Hematopoietic multipotent progenitor cell treated with erythropoietin and hydrocortisone succinate and interleukin-3 and kit ligand, for 8 days (in vitro differentiated cells): ENCODE results near the gene NADSYN1.
"Not testable (repeated sequence)": the region's sequence is repeated elsewhere in the genome, so short reads cannot be mapped to it uniquely, and the experiment has no call there.

Source experiments
- DNase-seq: peaks from one replicate; pipeline ENCODE4 v3.0.0-alpha.2; 2015

Gene NADSYN1

GRCh38 chr11:71453037-71453917 is at the start of gene NADSYN1:
Gene NADSYN1, plus strand, starts transcription at chr11:71453203. Its CDS starts 94 bp downstream, at chr11:71453297.
- peak; percentile 92 for DNase-seq

- DNase-seq = no peak
Observed at GRCh38 chr11:71404209-71404608, 48.8 kb upstream of the NADSYN1 start.

GRCh38 chr11:71406681-71407080 is 46.3 kb upstream of the NADSYN1 start:
- DNase-seq = no peak

GRCh38 chr11:71407356-71407755 is 45.6 kb upstream of the NADSYN1 start:
- no peak for DNase-seq

- no peak for DNase-seq
Observed at GRCh38 chr11:71408826-71409225, 44.2 kb upstream of the NADSYN1 start.

GRCh38 chr11:71410363-71410966 is 42.5 kb upstream of the NADSYN1 start:
- no peak for DNase-seq

- DNase-seq = no peak
Observed at GRCh38 chr11:71414645-71415044, 38.4 kb upstream of the NADSYN1 start.

GRCh38 chr11:71418643-71419042 is 34.4 kb upstream of the NADSYN1 start:
- no peak for DNase-seq

GRCh38 chr11:71420455-71421241 is 32.4 kb upstream of the NADSYN1 start:
- peak; percentile 40 for DNase-seq

- DNase-seq = no peak
Observed at GRCh38 chr11:71421392-71421950, 31.5 kb upstream of the NADSYN1 start.

- DNase-seq = not testable (repeated sequence)
Observed at GRCh38 chr11:71422318-71422717, 30.7 kb upstream of the NADSYN1 start.

GRCh38 chr11:71423181-71423790 is 29.7 kb upstream of the NADSYN1 start:
- no peak for DNase-seq

- no peak for DNase-seq
Observed at GRCh38 chr11:71425409-71425808, 27.6 kb upstream of the NADSYN1 start.

- DNase-seq = no peak
Observed at GRCh38 chr11:71425860-71426259, 27.1 kb upstream of the NADSYN1 start.

GRCh38 chr11:71426413-71426812 is 26.6 kb upstream of the NADSYN1 start:
- DNase-seq = no peak

- DNase-seq = no peak
Observed at GRCh38 chr11:71428861-71429435, 24.1 kb upstream of the NADSYN1 start.

GRCh38 chr11:71429701-71430100 is 23.3 kb upstream of the NADSYN1 start:
- no peak for DNase-seq

GRCh38 chr11:71430166-71430565 is 22.8 kb upstream of the NADSYN1 start:
- DNase-seq = no peak

- DNase-seq = no peak
Observed at GRCh38 chr11:71431271-71431670, 21.7 kb upstream of the NADSYN1 start.

- no peak for DNase-seq
Observed at GRCh38 chr11:71432761-71433647, 20.0 kb upstream of the NADSYN1 start.
